ENCODE data around the gene PRDM4. TPM values are rescaled to one million over a fixed set of nuclear protein-coding genes. Genes with fewer than 3 reads are reported as not detected.

PRDM4 gene
- total RNA-seq, 1 experiment from 2014 or later = 20.5 TPM

GRCh38 chr12:107749083-107749482 lies 11.9 kb downstream of the PRDM4 start:
- H3K36me3 Mint-ChIP-seq = peaks cover 43% of the 10 kb centered on the region
- no peaks in the 10 kb centered on the region for H3K27me3 Mint-ChIP-seq (ENCODE audit: low read depth)
- H3K4me3 Mint-ChIP-seq = no peak overlapping the region
- H3K4me1 Mint-ChIP-seq = no peaks in the 10 kb centered on the region
- DNase-seq (ENCODE audit: low spot score) = no peak
- ChIA-PET POLR2A (interaction anchor here (0.5 to 0.6 kb wide), 2 partner anchors 91 to 645 kb away, joined by 4 to 5 read pairs; no protein-coding TSS in a partner anchor), CTCF (interaction anchor here (1.2 kb wide), 1 partner anchor 136 kb away, joined by 4 read pairs; no protein-coding TSS in a partner anchor)
- TF ChIP-seq, protein P1, sequence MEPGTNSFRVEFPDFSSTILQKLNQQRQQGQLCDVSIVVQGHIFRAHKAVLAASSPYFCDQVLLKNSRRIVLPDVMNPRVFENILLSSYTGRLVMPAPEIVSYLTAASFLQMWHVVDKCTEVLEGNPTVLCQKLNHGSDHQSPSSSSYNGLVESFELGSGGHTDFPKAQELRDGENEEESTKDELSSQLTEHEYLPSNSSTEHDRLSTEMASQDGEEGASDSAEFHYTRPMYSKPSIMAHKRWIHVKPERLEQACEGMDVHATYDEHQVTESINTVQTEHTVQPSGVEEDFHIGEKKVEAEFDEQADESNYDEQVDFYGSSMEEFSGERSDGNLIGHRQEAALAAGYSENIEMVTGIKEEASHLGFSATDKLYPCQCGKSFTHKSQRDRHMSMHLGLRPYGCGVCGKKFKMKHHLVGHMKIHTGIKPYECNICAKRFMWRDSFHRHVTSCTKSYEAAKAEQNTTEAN (CRISPR knock-in tag; IDR thresholded peaks at IDR 0.05) = no peak
- no peak for TF ChIP-seq NR2C2 (CRISPR knock-in tag; IDR thresholded peaks at IDR 0.05)
- TF ChIP-seq, protein P2, sequence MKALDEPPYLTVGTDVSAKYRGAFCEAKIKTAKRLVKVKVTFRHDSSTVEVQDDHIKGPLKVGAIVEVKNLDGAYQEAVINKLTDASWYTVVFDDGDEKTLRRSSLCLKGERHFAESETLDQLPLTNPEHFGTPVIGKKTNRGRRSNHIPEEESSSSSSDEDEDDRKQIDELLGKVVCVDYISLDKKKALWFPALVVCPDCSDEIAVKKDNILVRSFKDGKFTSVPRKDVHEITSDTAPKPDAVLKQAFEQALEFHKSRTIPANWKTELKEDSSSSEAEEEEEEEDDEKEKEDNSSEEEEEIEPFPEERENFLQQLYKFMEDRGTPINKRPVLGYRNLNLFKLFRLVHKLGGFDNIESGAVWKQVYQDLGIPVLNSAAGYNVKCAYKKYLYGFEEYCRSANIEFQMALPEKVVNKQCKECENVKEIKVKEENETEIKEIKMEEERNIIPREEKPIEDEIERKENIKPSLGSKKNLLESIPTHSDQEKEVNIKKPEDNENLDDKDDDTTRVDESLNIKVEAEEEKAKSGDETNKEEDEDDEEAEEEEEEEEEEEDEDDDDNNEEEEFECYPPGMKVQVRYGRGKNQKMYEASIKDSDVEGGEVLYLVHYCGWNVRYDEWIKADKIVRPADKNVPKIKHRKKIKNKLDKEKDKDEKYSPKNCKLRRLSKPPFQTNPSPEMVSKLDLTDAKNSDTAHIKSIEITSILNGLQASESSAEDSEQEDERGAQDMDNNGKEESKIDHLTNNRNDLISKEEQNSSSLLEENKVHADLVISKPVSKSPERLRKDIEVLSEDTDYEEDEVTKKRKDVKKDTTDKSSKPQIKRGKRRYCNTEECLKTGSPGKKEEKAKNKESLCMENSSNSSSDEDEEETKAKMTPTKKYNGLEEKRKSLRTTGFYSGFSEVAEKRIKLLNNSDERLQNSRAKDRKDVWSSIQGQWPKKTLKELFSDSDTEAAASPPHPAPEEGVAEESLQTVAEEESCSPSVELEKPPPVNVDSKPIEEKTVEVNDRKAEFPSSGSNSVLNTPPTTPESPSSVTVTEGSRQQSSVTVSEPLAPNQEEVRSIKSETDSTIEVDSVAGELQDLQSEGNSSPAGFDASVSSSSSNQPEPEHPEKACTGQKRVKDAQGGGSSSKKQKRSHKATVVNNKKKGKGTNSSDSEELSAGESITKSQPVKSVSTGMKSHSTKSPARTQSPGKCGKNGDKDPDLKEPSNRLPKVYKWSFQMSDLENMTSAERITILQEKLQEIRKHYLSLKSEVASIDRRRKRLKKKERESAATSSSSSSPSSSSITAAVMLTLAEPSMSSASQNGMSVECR (CRISPR knock-in tag; IDR thresholded peaks at IDR 0.05; ENCODE audit: borderline replicate concordance) = no peak
- TF ChIP-seq, protein P3, sequence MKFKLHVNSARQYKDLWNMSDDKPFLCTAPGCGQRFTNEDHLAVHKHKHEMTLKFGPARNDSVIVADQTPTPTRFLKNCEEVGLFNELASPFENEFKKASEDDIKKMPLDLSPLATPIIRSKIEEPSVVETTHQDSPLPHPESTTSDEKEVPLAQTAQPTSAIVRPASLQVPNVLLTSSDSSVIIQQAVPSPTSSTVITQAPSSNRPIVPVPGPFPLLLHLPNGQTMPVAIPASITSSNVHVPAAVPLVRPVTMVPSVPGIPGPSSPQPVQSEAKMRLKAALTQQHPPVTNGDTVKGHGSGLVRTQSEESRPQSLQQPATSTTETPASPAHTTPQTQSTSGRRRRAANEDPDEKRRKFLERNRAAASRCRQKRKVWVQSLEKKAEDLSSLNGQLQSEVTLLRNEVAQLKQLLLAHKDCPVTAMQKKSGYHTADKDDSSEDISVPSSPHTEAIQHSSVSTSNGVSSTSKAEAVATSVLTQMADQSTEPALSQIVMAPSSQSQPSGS (CRISPR knock-in tag; IDR thresholded peaks at IDR 0.05; ENCODE audit: borderline replicate concordance, low read depth) = no peak
- TF ChIP-seq ZNF317 (CRISPR knock-in tag; IDR thresholded peaks at IDR 0.05; ENCODE audit: borderline replicate concordance, low read depth) = no peak
- no peak for TF ChIP-seq FOXP1 (CRISPR knock-in tag; IDR thresholded peaks at IDR 0.05; ENCODE audit: borderline replicate concordance)
- TF ChIP-seq SOX15 (CRISPR knock-in tag; IDR thresholded peaks at IDR 0.05) = no peak
- TF ChIP-seq SMAD3 (CRISPR knock-in tag; IDR thresholded peaks at IDR 0.05; ENCODE audit: borderline replicate concordance) = no peak
- no peak for TF ChIP-seq CREM (CRISPR knock-in tag; IDR thresholded peaks at IDR 0.05)
- no peak for TF ChIP-seq ZNF263 (CRISPR knock-in tag; IDR thresholded peaks at IDR 0.05; ENCODE audit: low read depth)
- no peak for TF ChIP-seq CDX4 (CRISPR knock-in tag; IDR thresholded peaks at IDR 0.05; ENCODE audit: borderline replicate concordance)
- TF ChIP-seq FOXK1 (CRISPR knock-in tag; IDR thresholded peaks at IDR 0.05) = no peak
- no peak overlapping the region for H3K27ac Mint-ChIP-seq
- no peak for ATAC-seq
- no peaks in the 10 kb centered on the region for H3K9me3 Mint-ChIP-seq

DNA sequence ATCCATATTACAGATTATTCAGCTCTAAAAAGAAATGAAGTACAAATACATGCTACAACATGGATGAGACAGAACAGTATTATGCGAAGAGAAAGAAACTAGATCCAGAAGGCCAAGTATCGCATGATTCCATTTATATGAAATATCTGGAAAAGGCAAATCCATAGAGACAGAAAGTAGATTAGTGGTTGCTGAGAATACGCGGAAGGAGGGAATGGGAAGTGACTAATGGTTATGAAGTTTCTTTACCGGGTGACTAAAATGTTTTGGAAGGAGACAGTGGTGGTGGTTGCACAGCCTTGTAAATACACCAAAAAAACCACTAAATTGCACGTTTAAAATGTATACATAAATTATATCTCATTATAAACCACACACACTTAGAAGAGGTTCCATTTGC lies 12.5 kb downstream of the PRDM4 start:
- H3K36me3 Mint-ChIP-seq = peaks cover 42% of the 10 kb centered on the region
- ChIA-PET CTCF (interaction anchor here (1.2 kb wide), 1 partner anchor 137 kb away, joined by 4 read pairs; no protein-coding TSS in a partner anchor), POLR2A (no interaction called here)
- DNase-seq (ENCODE audit: low spot score) (no peak), ATAC-seq (no peak)
- no peaks in the 10 kb centered on the region for H3K27me3 Mint-ChIP-seq (ENCODE audit: low read depth)
- no peak overlapping the region for H3K4me3 Mint-ChIP-seq
- TF ChIP-seq ELF4 (CRISPR knock-in tag; IDR thresholded peaks at IDR 0.05; ENCODE audit: low read depth) (no peak), ETV6 (CRISPR knock-in tag; IDR thresholded peaks at IDR 0.05) (no peak)
- H3K4me1 Mint-ChIP-seq = no peaks in the 10 kb centered on the region
- no peaks in the 10 kb centered on the region for H3K9me3 Mint-ChIP-seq
- H3K27ac Mint-ChIP-seq = no peak overlapping the region

DNA sequence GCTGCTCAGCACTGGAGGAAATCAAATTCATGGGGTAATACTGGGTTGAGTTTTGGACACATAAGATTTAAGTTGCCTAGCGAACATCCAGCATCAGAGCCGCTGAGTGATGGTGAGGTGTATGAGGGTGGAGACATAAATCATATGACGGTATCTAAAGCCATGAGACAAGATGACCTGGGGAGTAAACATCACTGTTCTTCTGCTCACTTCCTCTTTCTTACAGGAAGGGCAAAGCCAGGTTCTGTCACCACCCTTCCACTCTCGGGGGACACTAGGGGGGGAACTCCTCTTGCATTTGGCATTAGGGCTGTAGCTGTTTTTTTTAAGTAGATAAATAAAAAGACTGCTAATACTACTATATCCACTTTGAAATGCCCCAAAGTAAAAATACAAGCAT lies 24.0 kb downstream of the PRDM4 start:
- no peak for DNase-seq (ENCODE audit: low spot score)
- no peaks in the 10 kb centered on the region for H3K9me3 Mint-ChIP-seq
- CTCF ChIA-PET = interaction anchor here (1.5 kb wide), 1 partner anchor 148 kb away, joined by 4 read pairs; no protein-coding TSS in a partner anchor
- H3K27me3 Mint-ChIP-seq (ENCODE audit: low read depth) = no peaks in the 10 kb centered on the region
- no peak for ATAC-seq
- no peak overlapping the region for H3K4me3 Mint-ChIP-seq
- H3K36me3 Mint-ChIP-seq = peaks cover 70% of the 10 kb centered on the region
- POLR2A ChIA-PET = no interaction called here
- H3K4me1 Mint-ChIP-seq = no peaks in the 10 kb centered on the region
- no peak overlapping the region for H3K27ac Mint-ChIP-seq
- no peak for TF ChIP-seq FOXK1 (CRISPR knock-in tag; IDR thresholded peaks at IDR 0.05)
- TF ChIP-seq ATF1 (CRISPR knock-in tag; IDR thresholded peaks at IDR 0.05) = no peak
- TF ChIP-seq FOXJ3 (CRISPR knock-in tag; IDR thresholded peaks at IDR 0.05; ENCODE audit: borderline replicate concordance) = no peak
- TF ChIP-seq ZNF219 (CRISPR knock-in tag; IDR thresholded peaks at IDR 0.05; ENCODE audit: borderline replicate concordance) = no peak
- no peak for TF ChIP-seq SMAD4 (CRISPR knock-in tag; IDR thresholded peaks at IDR 0.05)
- no peak for TF ChIP-seq NFYB (CRISPR knock-in tag; conservative IDR thresholded peaks at IDR 0.05; ENCODE audit: low read depth)
- TF ChIP-seq CBFB (CRISPR knock-in tag; IDR thresholded peaks at IDR 0.05; ENCODE audit: low read depth) = no peak
- no peak for TF ChIP-seq CDX4 (CRISPR knock-in tag; IDR thresholded peaks at IDR 0.05; ENCODE audit: borderline replicate concordance)
- no peak for TF ChIP-seq IRF1 (CRISPR knock-in tag; IDR thresholded peaks at IDR 0.05)
- no peak for TF ChIP-seq GTF2I (CRISPR knock-in tag; conservative IDR thresholded peaks at IDR 0.05)
- no peak for TF ChIP-seq NFE2L1 (CRISPR knock-in tag; IDR thresholded peaks at IDR 0.05)
- no peak for TF ChIP-seq TCF7 (CRISPR knock-in tag; IDR thresholded peaks at IDR 0.05; ENCODE audit: low read depth)
